Stimulated activated CD8-positive, alpha-beta memory T cell treated with anti-CD3 and anti-CD28 coated beads, Interleukin-12 subunit alpha, Interleukin-12 subunit beta, amount 100 ng/mL, for 4 hours (primary cell): ENCODE data around the gene CEP78.
"Not testable (repeated sequence)": the region's sequence is repeated elsewhere in the genome, so short reads cannot be mapped to it uniquely, and the experiment has no call there.

ENCODE experiments used
- DNase-seq: peaks from one replicate; pipeline ENCODE4 v3.0.0-alpha.2; 2020; ENCODE audit warnings: low read depth

Gene CEP78

DNA sequence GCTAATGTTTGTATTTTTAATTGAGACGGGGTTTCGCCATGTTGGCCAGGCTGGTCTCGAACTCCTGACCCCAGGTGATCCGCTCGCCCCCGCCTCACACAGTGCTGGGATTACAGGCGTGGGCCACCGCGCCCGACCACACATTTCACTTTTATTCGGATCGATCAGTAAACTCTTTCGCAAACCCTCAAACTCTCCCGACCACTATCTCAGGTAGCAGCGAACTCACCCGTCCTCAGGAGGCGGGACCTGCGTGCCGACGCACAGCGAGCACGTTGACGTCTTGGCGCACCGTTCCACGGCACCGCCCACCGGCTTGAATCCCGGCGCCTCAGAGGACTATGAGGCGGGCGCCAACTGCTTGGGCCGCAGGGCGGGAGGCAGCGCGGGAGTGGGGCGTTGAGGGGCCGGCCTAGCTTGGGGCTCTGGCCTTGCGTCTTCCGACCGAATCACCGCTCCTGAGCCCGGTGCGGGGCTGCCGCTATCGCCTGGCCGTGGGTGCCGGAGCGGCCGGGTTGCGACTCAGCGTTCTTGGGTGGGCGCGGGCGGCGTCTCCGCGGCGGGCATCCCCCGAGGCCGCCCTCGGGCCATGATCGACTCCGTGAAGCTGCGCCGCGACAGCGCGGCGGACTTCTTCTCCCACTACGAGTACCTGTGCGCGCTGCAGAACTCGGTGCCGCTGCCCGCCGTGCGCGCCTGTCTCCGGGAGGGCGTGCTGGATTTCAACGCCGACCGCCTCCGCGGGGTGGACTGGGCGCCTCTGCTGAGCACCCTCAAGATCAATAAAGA is at the start of gene CEP78:
Gene CEP78, plus strand, starts transcription at position 314 of the 789 bp plus-strand sequence. Its CDS starts 276 bp downstream, at position 590.
- DNase-seq = peak; percentile 79

GRCh38 chr9:78187763-78188484 is 48.0 kb upstream of the CEP78 start:
- DNase-seq = no peak

DNA sequence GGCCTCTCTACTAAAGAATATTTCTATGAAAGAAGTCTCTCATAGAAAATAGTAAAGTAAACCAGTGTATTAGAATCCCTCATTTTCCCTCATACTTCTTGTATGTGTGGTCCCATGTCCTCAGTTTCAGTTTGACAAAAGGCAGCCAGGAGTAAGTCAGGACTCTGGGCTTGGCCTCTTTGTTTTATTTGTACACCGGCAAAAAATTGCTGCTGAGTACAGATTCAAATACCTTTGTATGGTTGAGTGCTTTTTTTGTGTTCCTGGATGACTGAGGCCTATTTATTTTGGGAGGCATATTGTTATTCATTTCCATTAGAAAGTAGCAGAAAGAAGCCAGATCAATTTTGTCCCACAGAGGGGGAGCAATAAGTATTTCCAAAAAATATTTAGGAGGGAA is 47.3 kb upstream of the CEP78 start:
- no peak for DNase-seq

- DNase-seq = no peak
These were observed 46.9 kb upstream of the CEP78 start for GRCh38 chr9:78189001-78189400.

DNA sequence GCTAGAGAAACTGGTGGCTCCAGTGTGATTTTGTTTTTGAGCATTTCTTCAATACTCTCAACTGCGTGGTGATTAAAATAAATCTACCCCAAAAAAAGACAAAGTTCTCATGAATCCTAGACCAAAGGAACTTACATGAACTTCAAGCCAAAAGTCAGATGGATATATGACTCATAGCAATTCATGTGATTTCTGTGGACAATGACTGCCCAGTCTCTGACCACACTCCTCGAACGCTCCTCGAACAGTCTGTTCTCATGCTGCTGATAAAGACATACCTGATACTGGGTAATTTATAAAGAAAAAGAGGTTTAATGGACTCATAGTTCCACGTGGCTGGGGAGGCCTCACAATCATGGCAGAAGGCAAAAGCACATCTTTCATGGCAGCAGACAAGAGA is 46.4 kb upstream of the CEP78 start:
- no peak for DNase-seq

GRCh38 chr9:78191931-78192330 is 43.9 kb upstream of the CEP78 start:
- no peak for DNase-seq

- no peak for DNase-seq
These were observed 39.6 kb upstream of the CEP78 start for GRCh38 chr9:78196258-78196657.

DNA sequence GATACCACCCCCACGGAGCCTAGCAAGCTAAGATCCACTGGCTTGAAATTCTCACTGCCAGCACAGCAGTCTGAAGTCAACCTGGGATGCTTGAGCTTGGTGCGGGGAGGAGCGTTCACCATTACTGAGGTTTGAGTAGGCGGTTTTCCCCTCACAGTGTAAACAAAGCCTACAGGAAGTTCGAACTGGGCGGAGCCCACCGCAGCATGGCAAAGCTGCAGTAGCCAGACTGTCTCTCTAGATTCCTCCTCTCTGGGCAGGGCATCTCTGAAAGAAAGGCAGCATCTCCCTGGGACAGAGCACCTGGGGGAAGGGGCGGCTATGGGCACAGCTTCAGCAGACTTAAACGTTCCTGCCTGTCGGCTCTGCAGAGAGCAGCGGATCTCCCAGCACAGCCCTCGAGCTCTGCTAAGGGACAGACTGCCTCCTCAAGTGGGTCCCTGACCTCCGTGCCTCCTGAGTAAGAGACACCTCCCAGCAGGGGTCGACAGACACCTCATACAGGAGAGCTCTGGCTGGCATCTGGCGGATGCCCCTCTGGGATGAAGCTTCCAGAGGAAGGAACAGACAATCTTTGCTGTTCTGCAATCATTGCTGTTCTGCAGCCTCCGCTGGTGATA is 34.6 kb upstream of the CEP78 start:
- DNase-seq = peak; percentile 27

DNA sequence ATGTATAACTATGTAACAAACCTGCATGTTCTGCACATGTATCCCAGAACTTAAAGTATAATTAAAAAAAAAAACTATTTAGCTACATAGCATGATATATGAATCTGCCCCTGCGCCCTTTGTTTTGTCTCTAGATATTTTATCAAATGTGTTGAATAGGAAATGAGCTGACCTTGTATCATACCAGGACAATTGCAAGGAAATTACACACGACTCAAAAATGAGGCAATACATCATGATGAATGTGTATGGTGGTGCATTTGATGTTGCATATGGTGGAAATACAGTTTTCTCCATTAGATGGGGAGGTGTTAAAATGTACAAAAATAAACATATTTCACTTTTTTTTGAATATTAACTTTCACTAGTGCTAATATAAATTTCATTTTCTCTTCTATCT is 28.6 kb upstream of the CEP78 start:
- no peak for DNase-seq

- no peak for DNase-seq
These were observed 28.0 kb upstream of the CEP78 start for GRCh38 chr9:78207901-78208300.

- no peak for DNase-seq
These were observed 26.7 kb upstream of the CEP78 start for GRCh38 chr9:78209127-78209526.

DNA sequence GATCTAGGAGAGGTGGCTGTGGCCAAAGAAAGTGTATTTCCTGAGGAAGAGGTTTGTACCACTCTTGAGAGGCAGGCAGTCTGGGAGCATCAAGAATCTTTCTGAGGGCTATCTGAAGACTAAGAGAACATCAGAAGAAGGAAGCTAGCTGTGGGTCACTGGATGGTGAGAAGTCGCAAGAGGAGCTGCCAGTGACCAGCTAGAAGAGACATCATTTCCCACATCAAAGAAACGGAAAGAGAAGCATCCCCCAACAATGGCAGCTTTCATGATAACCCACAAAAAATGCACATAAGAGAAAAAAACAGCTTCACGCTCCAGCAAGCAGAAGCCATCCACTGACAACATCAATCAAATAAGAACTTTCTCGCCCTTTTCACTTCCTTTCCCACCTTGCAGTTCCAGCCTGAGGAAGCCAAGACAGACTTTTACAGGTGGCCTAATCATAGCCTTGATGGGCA is 25.0 kb upstream of the CEP78 start:
- DNase-seq = no peak

DNA sequence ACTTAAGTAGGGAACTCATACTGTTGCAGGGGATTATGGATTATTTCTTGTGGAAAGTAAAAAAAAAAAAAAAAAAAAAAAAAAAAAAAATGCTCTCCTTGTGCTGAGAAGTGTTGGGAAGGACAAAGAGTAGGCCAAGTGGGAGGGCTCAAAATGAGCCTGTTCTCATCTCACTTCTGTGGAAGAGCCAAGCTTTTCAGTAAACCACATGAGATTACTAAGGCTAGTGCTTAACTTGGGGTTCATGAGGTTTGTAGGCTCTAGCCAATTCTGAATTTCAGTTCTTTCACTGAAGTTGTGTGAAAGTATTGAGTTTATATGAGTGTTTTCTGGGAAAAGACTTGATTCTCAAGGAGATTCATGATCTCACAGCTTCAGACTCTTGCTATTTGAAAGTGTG is 23.0 kb upstream of the CEP78 start:
- no peak for DNase-seq

DNA sequence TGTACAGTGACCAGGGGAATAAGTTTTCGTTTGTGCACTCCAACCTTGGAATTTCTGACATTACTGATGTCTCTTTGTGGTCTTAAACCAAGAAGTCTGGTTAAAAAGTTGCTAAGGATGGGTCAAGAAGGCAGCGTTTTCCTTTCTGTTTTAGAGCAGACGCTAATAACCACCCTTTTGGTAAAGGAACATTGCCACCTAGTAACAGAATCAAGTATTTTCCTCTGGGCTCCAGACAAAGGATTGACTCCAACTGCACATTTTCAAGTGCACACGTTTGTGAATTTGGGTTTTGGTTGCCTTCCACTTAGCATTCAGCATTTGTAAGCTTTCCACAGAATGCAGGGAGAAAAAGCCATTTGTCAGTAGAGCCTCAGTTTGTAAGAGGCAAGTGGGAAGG is 22.2 kb upstream of the CEP78 start:
- no peak for DNase-seq

DNA sequence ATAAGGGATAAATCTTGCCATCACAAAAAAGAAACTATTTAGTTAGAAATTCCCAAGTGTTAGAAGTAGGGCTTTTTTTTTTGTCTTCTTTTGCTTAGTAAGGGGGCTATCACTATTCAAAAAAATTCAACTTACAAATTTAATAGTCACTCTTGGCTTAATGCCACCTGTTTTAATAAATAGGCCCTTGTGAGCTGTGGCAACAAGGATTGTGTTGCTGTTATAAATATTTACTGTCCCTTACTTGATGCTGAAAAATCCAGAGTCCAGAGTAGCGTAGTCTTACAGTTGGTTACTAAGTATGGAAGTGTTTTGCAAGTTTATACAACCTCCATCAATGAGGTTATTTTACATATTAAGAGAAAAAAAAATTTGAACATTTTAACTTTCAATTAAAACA is 21.4 kb upstream of the CEP78 start:
- DNase-seq = no peak

DNA sequence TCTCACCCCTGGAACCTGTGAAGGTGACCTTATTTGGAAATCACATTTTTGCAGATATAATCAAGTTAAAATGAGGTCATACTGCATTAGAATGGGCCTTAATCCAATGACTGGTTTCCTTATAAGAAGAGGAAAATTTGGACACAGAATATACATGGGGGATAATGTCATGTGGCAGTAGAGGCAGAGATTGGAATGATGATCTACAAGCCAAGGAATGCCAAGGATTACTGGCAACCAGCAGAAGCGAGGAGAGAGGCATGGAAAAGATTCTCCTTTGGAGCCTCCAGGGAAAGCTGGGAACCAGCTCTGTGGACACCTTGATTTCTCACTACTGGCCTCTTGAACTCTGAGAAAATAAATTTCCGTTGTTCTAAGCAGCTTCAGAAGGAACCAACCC is 20.2 kb upstream of the CEP78 start:
- no peak for DNase-seq

DNA sequence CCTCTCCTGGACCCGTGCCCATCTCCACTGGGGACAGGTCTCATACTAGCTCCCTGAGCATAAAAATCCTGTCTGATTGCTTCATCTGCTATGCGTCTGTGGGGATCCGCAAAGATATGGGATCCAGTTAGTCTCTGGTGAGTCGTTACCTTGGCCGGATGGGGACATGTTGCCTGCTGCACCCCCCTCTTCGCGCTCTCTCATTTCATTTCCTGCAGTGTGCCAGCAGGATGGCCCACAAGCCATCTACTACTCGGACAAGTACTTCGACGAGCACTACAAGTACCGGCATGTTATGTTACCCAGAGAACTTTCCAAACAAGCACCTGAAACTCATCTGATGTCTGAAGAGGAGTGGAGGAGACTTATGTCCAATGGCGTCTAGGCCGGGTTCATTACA is 17.0 kb upstream of the CEP78 start:
- no peak for DNase-seq

DNA sequence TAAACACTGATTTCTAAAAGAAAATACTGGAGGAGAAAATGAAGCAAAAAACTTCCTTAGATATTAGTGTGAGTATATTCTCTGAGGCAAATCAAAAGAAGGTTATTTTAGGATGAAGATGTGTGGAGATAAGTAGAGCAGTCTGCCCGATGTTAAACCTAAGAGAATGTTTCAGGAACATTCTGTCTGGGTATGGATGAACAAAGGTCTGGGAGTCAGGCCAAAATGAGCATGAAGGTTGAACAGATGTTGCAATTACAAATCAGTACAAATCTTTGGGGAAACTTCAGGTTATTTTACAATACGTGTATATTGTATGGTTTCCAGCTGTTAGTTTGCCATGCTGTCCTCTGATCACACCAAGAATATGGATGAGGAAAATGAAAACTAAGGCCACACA is 14.4 kb upstream of the CEP78 start:
- DNase-seq = no peak

DNA sequence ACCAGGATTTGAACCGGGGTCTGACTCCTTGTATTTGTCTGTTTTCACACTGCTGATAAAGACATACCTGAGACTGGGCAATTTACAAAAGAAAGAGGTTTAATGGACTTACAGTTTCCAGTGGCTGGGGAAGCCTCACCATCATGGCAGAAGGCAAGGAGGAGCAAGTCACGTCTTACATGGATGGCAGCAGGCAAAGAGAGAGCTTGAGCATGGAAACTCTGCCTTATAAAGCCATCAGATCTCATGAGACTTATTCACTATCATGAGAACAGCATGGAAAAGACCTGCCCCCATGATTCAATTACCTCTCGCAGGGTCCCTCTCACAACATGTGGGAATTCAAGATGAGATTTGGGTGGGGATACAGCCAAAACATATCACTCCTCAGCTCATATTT is 14.0 kb upstream of the CEP78 start:
- not testable (repeated sequence) for DNase-seq

DNA sequence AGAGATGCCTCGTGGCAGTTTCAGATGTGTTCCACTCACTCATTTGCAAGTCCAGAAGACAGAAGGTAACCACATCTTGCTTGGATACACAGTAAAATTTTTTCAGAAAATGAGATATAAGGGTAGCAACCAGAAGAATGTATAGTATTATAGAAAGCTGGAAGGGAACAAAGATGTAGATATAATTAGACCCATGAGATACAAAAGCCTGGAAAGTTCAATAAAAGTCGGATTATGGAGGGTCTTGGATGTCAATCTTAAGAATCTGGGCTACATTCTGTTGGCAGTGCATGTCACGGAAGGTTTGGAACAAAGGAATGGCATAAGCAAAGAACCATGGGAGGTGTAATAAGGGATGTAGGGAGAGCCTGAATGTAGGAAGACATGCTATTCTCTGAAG is 5.1 kb upstream of the CEP78 start:
- DNase-seq = no peak

GRCh38 chr9:78232471-78232870 is 3.4 kb upstream of the CEP78 start:
- DNase-seq = not testable (repeated sequence)

DNA sequence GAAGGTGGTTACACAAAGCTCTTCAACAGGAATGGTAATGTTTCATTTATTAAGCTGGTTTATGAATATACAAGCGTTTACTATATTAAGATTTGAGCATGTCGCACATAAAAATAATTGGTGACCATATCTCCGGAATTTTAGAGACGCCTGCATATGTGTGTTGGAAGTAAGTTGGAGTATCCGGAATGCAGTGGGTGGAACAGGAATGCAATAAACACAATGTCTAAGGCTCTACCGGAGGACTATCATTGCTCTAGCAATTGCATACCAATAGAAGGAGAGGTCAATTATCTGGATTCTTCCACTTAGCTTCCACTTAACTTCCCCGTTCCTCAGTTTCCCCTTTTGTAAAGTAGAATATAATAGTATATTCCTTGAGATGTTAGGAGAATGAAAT is 1.1 kb upstream of the CEP78 start:
- no peak for DNase-seq

DNA sequence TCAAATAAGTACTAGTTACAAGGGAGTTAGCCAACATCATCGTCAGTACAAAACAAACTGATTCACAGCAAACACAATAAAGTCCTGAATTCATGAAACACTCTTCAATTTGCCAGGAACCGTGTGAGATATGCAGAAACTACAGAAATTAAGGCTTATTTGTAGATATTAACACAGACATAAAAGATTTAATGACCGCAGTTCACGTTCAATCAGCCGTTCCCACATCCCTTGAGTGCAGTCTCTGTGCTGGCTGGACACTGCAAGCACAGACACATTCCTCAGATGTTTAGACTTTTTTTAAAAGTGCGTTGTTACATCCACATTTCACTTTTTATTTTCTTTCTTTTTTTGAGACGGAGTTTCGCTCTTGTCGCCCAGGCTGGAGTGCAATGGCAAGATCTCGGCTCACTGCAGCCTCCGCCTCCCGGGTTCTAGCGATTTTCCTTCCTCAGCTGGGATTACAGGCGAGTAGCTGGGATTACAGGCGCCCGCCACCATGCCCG is 566 bp upstream of the CEP78 start:
- no peak for DNase-seq
